ENCODE measurements around the gene NDUFS6. TPM values are rescaled to one million over a fixed set of nuclear protein-coding genes. Genes with fewer than 3 reads are reported as not detected.
"Not testable (repeated sequence)": the region's sequence is repeated elsewhere in the genome, so short reads cannot be mapped to it uniquely, and the experiment has no call there.

NDUFS6 gene
- polyA plus RNA-seq, 1 donor: 52.8 TPM

DNA sequence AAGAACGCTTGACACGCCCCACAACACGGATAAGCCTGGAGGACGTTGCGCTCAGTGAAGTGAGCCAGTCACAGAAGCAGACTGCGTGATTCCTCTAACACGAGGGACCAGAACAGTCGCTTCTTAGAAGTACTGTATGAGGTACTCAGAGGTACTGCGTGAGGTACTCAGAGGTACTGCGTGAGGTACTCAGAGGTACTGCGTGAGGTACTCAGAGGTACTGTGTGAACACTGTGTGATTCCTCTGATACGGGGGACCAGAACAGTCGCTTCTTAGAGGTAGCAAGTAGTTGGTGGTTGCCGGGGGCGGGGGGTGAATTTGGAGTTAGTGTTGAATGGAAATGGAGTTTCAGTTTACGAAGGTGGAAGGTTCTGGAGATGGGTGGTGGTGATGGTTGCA, 5.8 kb downstream of the NDUFS6 start:
- Histone ChIP-seq H3K27me3 (ENCODE audit: control insufficient read depth, insufficient read depth, low read length) (no peaks in the 10 kb centered on the region), H3K4me1 (ENCODE audit: control insufficient read depth, insufficient read depth, low read length) (no peaks in the 10 kb centered on the region), H3K36me3 (ENCODE audit: control insufficient read depth, insufficient read depth, low read length) (peaks cover 84% of the 10 kb centered on the region), H3K27ac (ENCODE audit: low read length) (no peak overlapping the region), H3K4me3 (ENCODE audit: low read length) (no peak overlapping the region), H3K9me3 (ENCODE audit: control insufficient read depth, low read depth, low read length) (no peaks in the 10 kb centered on the region)
- DNase-seq: no peak
- 100% methylated on average over 1 of the region's 16 CpGs for WGBS (ENCODE audit: insufficient coverage, low lambda C conversion rate)

- DNase-seq: no peak
- no peaks in the 10 kb centered on the region for H3K9me3 ChIP-seq (ENCODE audit: control insufficient read depth, low read depth, low read length)
- H3K4me1 ChIP-seq (ENCODE audit: control insufficient read depth, insufficient read depth, low read length): no peaks in the 10 kb centered on the region
- no peak overlapping the region for H3K4me3 ChIP-seq (ENCODE audit: low read length)
- peaks cover 89% of the 10 kb centered on the region for H3K36me3 ChIP-seq (ENCODE audit: control insufficient read depth, insufficient read depth, low read length)
- H3K27ac ChIP-seq (ENCODE audit: low read length): no peak overlapping the region
- no peaks in the 10 kb centered on the region for H3K27me3 ChIP-seq (ENCODE audit: control insufficient read depth, insufficient read depth, low read length)
- WGBS (ENCODE audit: insufficient coverage, low lambda C conversion rate): no CpG with 5 or more reads among the region's 20 CpGs
These were observed 6.4 kb downstream of the NDUFS6 start for GRCh38 chr5:1807451-1808185.

DNA sequence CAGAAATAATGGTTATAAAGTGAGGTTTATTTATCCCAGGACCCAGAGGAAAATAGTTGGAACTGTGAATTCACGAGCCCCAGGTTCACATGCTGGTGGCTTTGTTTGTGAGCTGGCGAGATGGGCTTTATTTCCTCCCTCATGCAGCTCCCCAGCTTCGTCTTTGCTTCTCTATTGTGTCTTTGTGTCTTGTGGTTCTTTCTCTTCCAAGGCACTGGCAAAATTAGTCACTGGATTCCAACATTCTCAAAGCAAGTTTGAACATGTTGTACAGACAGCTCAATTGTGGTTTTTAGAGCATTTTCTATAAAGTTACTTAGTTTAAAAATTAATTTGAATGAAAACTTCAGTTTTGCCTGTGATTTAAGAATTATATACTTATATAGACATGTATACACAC, 7.2 kb downstream of the NDUFS6 start:
- peaks cover 87% of the 10 kb centered on the region for H3K36me3 ChIP-seq (ENCODE audit: control insufficient read depth, insufficient read depth, low read length)
- no peak overlapping the region for H3K4me3 ChIP-seq (ENCODE audit: low read length)
- H3K9me3 ChIP-seq (ENCODE audit: control insufficient read depth, low read depth, low read length): no peaks in the 10 kb centered on the region
- no peak overlapping the region for H3K27ac ChIP-seq (ENCODE audit: low read length)
- H3K27me3 ChIP-seq (ENCODE audit: control insufficient read depth, insufficient read depth, low read length): no peaks in the 10 kb centered on the region
- DNase-seq: no peak
- H3K4me1 ChIP-seq (ENCODE audit: control insufficient read depth, insufficient read depth, low read length): no peaks in the 10 kb centered on the region
- WGBS (ENCODE audit: insufficient coverage, low lambda C conversion rate): 50% methylated on average over 3 of the region's 3 CpGs

DNA sequence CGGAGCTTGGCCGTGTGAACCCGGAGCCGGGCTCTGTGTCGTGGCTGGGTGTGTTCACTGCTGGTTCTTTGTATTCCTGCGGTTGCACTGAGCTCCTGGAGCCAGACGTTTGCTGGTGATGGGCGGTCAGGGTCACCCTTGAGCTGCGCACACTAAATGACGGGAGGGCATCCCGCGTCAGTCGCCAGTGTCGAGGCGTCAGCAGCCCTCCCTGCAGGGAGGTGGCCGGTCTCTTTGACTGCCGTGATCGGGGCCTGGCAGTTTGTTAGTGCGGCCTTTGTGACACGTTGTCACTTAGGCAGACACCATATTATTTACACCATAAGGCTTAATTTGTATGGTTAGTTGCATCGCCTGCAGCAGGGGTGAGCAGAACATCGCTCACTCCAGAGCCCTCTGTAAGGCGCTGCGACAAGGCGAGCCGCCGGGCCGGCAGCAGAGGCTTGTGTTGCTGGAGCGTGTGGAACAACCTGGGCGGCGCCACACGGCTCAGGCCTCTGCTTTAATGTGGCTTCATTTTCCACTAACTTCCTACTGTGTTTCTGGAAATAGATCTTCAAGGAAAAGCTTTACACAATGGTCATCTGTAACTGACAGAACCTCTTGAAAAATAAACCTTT, 8.3 kb downstream of the NDUFS6 start:
- no CpG with 5 or more reads among the region's 32 CpGs for whole genome bisulfite sequencing (ENCODE audit: insufficient coverage, low lambda C conversion rate)
- Histone ChIP-seq H3K9me3 (ENCODE audit: control insufficient read depth, low read depth, low read length) (no peaks in the 10 kb centered on the region), H3K27me3 (ENCODE audit: control insufficient read depth, insufficient read depth, low read length) (no peaks in the 10 kb centered on the region), H3K36me3 (ENCODE audit: control insufficient read depth, insufficient read depth, low read length) (peaks cover 87% of the 10 kb centered on the region), H3K27ac (ENCODE audit: low read length) (no peak overlapping the region), H3K4me1 (ENCODE audit: control insufficient read depth, insufficient read depth, low read length) (no peaks in the 10 kb centered on the region), H3K4me3 (ENCODE audit: low read length) (no peak overlapping the region)
- DNase-seq: no peak

DNA sequence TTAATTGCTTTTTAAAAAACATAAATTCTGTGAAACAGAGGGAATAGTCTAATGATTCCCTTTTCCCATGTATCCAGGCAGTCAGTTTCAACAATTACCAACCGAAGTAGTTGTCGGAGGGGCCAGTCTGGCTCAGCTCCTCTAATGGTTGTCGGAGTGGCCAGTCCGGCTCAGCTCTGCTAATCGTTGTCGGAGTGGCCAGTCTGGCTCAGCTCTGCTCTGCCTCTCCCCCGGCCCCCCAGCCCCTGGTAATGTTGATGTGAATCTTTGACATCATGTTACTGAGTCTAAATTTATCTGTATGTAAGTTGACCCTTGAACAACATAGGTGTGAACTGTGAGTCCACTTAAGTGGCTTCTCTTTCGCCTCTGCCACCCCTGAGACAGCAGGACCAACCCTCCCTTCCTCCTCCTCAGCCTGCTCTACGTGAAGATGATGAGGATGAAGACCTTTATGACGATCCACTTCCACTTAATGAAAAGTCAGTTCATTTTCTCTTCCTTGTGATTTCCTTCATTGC, 9.4 kb downstream of the NDUFS6 start:
- Histone ChIP-seq H3K27ac (ENCODE audit: low read length) (no peak overlapping the region), H3K9me3 (ENCODE audit: control insufficient read depth, low read depth, low read length) (no peaks in the 10 kb centered on the region), H3K36me3 (ENCODE audit: control insufficient read depth, insufficient read depth, low read length) (peaks cover 86% of the 10 kb centered on the region), H3K4me1 (ENCODE audit: control insufficient read depth, insufficient read depth, low read length) (no peaks in the 10 kb centered on the region), H3K4me3 (ENCODE audit: low read length) (no peak overlapping the region), H3K27me3 (ENCODE audit: control insufficient read depth, insufficient read depth, low read length) (no peaks in the 10 kb centered on the region)
- 100% methylated on average over 1 of the region's 10 CpGs for WGBS (ENCODE audit: insufficient coverage, low lambda C conversion rate)
- no peak for DNase-seq

- Histone ChIP-seq H3K4me3 (ENCODE audit: low read length) (no peak overlapping the region), H3K9me3 (ENCODE audit: control insufficient read depth, low read depth, low read length) (peaks cover 3% of the 10 kb centered on the region), H3K27me3 (ENCODE audit: control insufficient read depth, insufficient read depth, low read length) (no peaks in the 10 kb centered on the region), H3K27ac (ENCODE audit: low read length) (no peak overlapping the region), H3K4me1 (ENCODE audit: control insufficient read depth, insufficient read depth, low read length) (no peaks in the 10 kb centered on the region), H3K36me3 (ENCODE audit: control insufficient read depth, insufficient read depth, low read length) (peaks cover 83% of the 10 kb centered on the region)
- DNase-seq: no peak
- WGBS (ENCODE audit: insufficient coverage, low lambda C conversion rate): no CpG with 5 or more reads among the region's 30 CpGs
These were observed 13.2 kb downstream of the NDUFS6 start for GRCh38 chr5:1814183-1815020.

DNA sequence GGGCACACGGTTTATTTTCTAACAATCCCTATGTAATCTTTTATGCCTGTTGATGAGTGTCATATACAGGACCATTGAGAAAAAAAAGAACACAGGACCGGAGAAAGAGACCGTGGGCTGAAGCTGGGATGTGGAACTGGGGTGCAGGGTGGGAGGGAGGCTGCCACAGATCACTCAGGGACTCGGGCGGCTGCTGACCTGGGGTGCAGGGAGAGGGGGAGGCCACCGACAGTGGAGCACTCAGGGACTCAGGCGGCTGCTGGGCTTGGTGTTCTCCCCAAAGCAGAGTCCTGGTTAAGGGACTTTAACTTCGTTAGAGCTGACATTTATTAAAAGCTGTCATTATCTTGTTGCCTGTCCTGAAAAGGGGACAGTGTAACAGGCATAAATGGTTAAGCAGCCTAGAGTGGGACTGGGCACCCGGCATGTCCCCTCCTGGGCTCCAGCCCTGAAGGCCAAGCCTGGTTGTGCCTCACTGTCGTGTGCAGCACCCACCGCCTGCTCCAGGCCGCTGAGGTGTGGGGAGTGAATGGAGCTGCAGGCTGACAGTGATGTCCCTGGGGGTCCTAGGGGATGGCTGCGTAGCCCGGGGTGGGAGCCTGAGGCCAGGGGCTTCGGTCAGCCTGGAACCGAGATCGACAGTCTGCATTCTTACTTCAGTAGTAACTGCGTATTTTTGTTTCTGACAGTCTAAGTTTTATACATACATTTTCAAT, 14.0 kb downstream of the NDUFS6 start:
- no peak overlapping the region for H3K27ac ChIP-seq (ENCODE audit: low read length)
- no peaks in the 10 kb centered on the region for H3K4me1 ChIP-seq (ENCODE audit: control insufficient read depth, insufficient read depth, low read length)
- DNase-seq: no peak
- no peak overlapping the region for H3K4me3 ChIP-seq (ENCODE audit: low read length)
- H3K9me3 ChIP-seq (ENCODE audit: control insufficient read depth, low read depth, low read length): peaks cover 3% of the 10 kb centered on the region
- peaks cover 77% of the 10 kb centered on the region for H3K36me3 ChIP-seq (ENCODE audit: control insufficient read depth, insufficient read depth, low read length)
- 96% methylated on average over 4 of the region's 18 CpGs for WGBS (ENCODE audit: insufficient coverage, low lambda C conversion rate)
- no peaks in the 10 kb centered on the region for H3K27me3 ChIP-seq (ENCODE audit: control insufficient read depth, insufficient read depth, low read length)

DNA sequence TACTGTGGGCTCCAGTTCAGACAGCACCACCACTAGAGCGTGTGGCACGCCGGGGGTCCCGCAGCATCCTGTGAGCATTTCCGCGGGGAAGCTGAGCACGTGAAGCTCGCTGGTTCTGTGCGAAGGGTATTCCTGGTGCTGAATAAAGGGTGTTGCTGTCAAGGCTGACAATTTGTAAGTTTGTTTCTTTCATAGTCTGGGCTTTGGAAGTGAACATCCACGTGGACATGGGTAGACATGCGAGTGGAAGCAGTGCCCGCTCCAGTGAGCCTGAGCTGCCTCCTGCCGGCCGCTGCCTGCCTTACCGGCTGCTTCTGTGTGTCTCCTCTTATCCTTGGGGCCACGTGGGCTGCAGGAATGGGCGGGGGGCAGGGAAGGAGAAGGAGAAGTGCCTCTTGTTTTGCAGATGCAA, 14.7 kb downstream of the NDUFS6 start:
- no peaks in the 10 kb centered on the region for H3K4me1 ChIP-seq (ENCODE audit: control insufficient read depth, insufficient read depth, low read length)
- H3K27ac ChIP-seq (ENCODE audit: low read length): no peak overlapping the region
- H3K36me3 ChIP-seq (ENCODE audit: control insufficient read depth, insufficient read depth, low read length): peaks cover 77% of the 10 kb centered on the region
- H3K4me3 ChIP-seq (ENCODE audit: low read length): no peak overlapping the region
- WGBS (ENCODE audit: insufficient coverage, low lambda C conversion rate): no CpG with 5 or more reads among the region's 17 CpGs
- DNase-seq: no peak
- no peaks in the 10 kb centered on the region for H3K27me3 ChIP-seq (ENCODE audit: control insufficient read depth, insufficient read depth, low read length)
- H3K9me3 ChIP-seq (ENCODE audit: control insufficient read depth, low read depth, low read length): peaks cover 3% of the 10 kb centered on the region

- DNase-seq; H3K27me3 ChIP-seq (ENCODE audit: control insufficient read depth, insufficient read depth, low read length); H3K9me3 ChIP-seq (ENCODE audit: control insufficient read depth, low read depth, low read length); H3K27ac ChIP-seq (ENCODE audit: low read length); H3K4me1 ChIP-seq (ENCODE audit: control insufficient read depth, insufficient read depth, low read length); H3K4me3 ChIP-seq (ENCODE audit: low read length): not testable (repeated sequence)
- WGBS (ENCODE audit: insufficient coverage, low lambda C conversion rate): 96% methylated on average over 5 of the region's 18 CpGs
- peaks cover 79% of the 10 kb centered on the region for H3K36me3 ChIP-seq (ENCODE audit: control insufficient read depth, insufficient read depth, low read length)
These were observed 15.4 kb downstream of the NDUFS6 start for GRCh38 chr5:1816495-1817089.

All from large intestine (tissue), 3 donors.